Measurements from ENCODE around the gene KLHL42. TPM values are rescaled to one million over a fixed set of nuclear protein-coding genes. Genes with fewer than 3 reads are reported as not detected.
A peak's percentile ranks its signal among the peaks of the same experiment; 100 is the strongest.
"Not testable (repeated sequence)": the region's sequence is repeated elsewhere in the genome, so short reads cannot be mapped to it uniquely, and the experiment has no call there.

KLHL42 gene
- 47.6 TPM for polyA plus RNA-seq (ENCODE audit: insufficient read length)
- long read RNA-seq, donor 1, full-length matches to known transcripts: 15 of 23 reads
- long read RNA-seq, donor 1, partial matches to known transcripts: 8 of 23 reads
- long read RNA-seq, donor 1, other reads (novel, unspliced or antisense): 0 of 23 reads
- long read RNA-seq, donor 2, full-length matches to known transcripts: 16 of 16 reads
- long read RNA-seq, donor 2, partial matches to known transcripts: 0 of 16 reads
- long read RNA-seq, donor 2, other reads (novel, unspliced or antisense): 0 of 16 reads
- long read RNA-seq, donor 3, full-length matches to known transcripts: 6 of 6 reads
- long read RNA-seq, donor 3, partial matches to known transcripts: 0 of 6 reads
- long read RNA-seq, donor 3, other reads (novel, unspliced or antisense): 0 of 6 reads
- long read RNA-seq, donor 4: 0 reads
- long read RNA-seq, donor 5, full-length matches to known transcripts: 12 of 12 reads
- long read RNA-seq, donor 5, partial matches to known transcripts: 0 of 12 reads
- long read RNA-seq, donor 5, other reads (novel, unspliced or antisense): 0 of 12 reads
- long read RNA-seq, donor 6, full-length matches to known transcripts: 8 of 36 reads
- long read RNA-seq, donor 6, partial matches to known transcripts: 28 of 36 reads
- long read RNA-seq, donor 6, other reads (novel, unspliced or antisense): 0 of 36 reads
- long read RNA-seq, donor 7, full-length matches to known transcripts: 9 of 9 reads
- long read RNA-seq, donor 7, partial matches to known transcripts: 0 of 9 reads
- long read RNA-seq, donor 7, other reads (novel, unspliced or antisense): 0 of 9 reads
- long read RNA-seq, donor 8, full-length matches to known transcripts: 6 of 6 reads
- long read RNA-seq, donor 8, partial matches to known transcripts: 0 of 6 reads
- long read RNA-seq, donor 8, other reads (novel, unspliced or antisense): 0 of 6 reads

GRCh38 chr12:27779920-27780611 lies at the start of gene KLHL42, which contains the start of gene MANSC4:
Gene KLHL42, plus strand, starts transcription at chr12:27780233. Its CDS starts 98 bp downstream, at chr12:27780331.
Gene MANSC4, minus strand, starts transcription at chr12:27780236. Its CDS starts 8,960 bp downstream, at chr12:27771276.
- DNase-seq: peak; percentile 65

GRCh38 chr12:27732281-27732680 lies 47.8 kb upstream of the KLHL42 start:
- no peak for DNase-seq

- no peak for DNase-seq
These were observed 46.9 kb upstream of the KLHL42 start for GRCh38 chr12:27733052-27733656.

- no peak for DNase-seq
These were observed 46.2 kb upstream of the KLHL42 start for GRCh38 chr12:27733791-27734190.

GRCh38 chr12:27734321-27734720 lies 45.7 kb upstream of the KLHL42 start:
- not testable (repeated sequence) for DNase-seq

- DNase-seq: no peak
These were observed 36.4 kb upstream of the KLHL42 start for GRCh38 chr12:27743601-27744000.

- DNase-seq: not testable (repeated sequence)
These were observed 34.3 kb upstream of the KLHL42 start for GRCh38 chr12:27745734-27746133.

GRCh38 chr12:27747111-27747820 lies 32.8 kb upstream of the KLHL42 start:
- DNase-seq: no peak

GRCh38 chr12:27751386-27752047 lies 28.5 kb upstream of the KLHL42 start:
- DNase-seq: no peak

- DNase-seq: no peak
These were observed 25.2 kb upstream of the KLHL42 start for GRCh38 chr12:27754795-27755194.

- DNase-seq: no peak
These were observed 23.3 kb upstream of the KLHL42 start for GRCh38 chr12:27756670-27757195.

GRCh38 chr12:27762757-27763156 lies 17.3 kb upstream of the KLHL42 start:
- no peak for DNase-seq

GRCh38 chr12:27766587-27766986 lies 13.4 kb upstream of the KLHL42 start:
- DNase-seq: no peak

GRCh38 chr12:27769142-27769673 lies 10.8 kb upstream of the KLHL42 start:
- DNase-seq: no peak

GRCh38 chr12:27771481-27772327 lies 8.3 kb upstream of the KLHL42 start:
- DNase-seq: no peak

GRCh38 chr12:27772328-27773049 lies 7.5 kb upstream of the KLHL42 start:
- no peak for DNase-seq

- no peak for DNase-seq
These were observed 2.9 kb upstream of the KLHL42 start for GRCh38 chr12:27777141-27777540.

GRCh38 chr12:27778206-27778605 lies 1.8 kb upstream of the KLHL42 start:
- no peak for DNase-seq
